ENCODE results near the gene PEBP1. TPM values are rescaled to one million over a fixed set of nuclear protein-coding genes. Genes with fewer than 3 reads are reported as not detected.
"Not testable (repeated sequence)": the region's sequence is repeated elsewhere in the genome, so short reads cannot be mapped to it uniquely, and the experiment has no call there.

The PEBP1 gene
- total RNA-seq, 4 donors from 2014 or later: 166 to 237 (median 192) TPM

DNA sequence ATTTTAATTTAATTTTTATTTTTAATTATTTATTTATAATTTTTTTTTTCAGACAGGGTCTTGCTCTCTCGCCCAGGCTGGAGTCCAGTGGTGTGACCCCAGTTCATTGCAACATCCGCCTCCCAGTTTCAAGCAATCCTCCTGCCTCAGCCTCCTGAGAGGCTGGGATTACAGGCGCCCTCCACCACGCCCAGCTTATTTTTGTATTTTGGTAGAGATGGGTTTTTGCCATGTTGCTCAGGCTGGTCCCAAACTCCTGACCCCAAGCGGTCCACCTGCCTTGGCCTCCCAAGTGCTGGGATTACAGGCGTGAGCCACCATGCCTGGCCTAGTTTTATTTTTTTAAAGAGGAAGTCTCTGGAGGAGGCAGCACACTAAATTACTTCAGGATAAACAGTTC, 13.7 kb upstream of the PEBP1 start:
- intact Hi-C loops (cut with DNase I): loop anchor here (5.0 kb wide), 1 partner anchor 255 kb away; the partner anchor contains the start of gene SUDS3
- TF ChIP-seq, protein P1, sequence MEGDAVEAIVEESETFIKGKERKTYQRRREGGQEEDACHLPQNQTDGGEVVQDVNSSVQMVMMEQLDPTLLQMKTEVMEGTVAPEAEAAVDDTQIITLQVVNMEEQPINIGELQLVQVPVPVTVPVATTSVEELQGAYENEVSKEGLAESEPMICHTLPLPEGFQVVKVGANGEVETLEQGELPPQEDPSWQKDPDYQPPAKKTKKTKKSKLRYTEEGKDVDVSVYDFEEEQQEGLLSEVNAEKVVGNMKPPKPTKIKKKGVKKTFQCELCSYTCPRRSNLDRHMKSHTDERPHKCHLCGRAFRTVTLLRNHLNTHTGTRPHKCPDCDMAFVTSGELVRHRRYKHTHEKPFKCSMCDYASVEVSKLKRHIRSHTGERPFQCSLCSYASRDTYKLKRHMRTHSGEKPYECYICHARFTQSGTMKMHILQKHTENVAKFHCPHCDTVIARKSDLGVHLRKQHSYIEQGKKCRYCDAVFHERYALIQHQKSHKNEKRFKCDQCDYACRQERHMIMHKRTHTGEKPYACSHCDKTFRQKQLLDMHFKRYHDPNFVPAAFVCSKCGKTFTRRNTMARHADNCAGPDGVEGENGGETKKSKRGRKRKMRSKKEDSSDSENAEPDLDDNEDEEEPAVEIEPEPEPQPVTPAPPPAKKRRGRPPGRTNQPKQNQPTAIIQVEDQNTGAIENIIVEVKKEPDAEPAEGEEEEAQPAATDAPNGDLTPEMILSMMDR (IDR thresholded peaks at IDR 0.05): no peak
- TF ChIP-seq POLR2A (IDR thresholded peaks at IDR 0.05): no peak
- no peak for DNase-seq
- Histone ChIP-seq H3K27ac (no peak overlapping the region), H3K4me3 (no peak overlapping the region), H3K9me3 (no peaks in the 10 kb centered on the region), H3K36me3 (peaks cover 0 to 1% (median 0%) of the 10 kb centered on the region in 3 donors), H3K4me1 (peaks cover 0 to 11% (median 3%) of the 10 kb centered on the region in 3 donors), H3K27me3 (no peaks in the 10 kb centered on the region)
- 87 to 97% methylated on average over 5 to 6 of the region's 6 CpGs for WGBS, 2 donors

DNA sequence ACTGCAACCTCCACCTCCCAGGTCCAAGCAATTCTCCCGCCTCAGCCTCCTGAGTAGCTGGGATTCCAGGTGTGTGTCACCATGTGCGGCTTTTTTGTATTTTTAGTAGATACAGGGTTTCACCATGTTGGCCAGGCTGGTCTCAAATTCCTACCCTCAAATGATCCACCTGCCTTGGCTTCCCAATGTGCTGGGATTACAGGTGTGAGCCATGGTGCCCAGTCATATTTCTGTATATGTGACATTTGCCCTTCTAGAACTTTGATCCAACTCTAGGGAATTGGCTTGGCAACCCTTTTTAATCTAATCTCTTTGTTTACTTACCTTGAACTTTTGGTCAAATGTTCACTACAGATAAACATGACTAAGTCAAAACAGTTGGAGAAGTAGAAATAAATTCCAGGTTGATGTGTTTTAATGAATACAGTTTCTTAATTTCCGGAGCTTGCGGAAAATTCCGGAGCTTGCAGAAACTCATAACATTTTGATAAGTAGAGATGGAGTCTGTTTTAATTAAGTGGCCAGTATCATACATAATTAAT, 11.5 kb upstream of the PEBP1 start:
- H3K4me1 ChIP-seq: peaks cover 0 to 11% (median 3%) of the 10 kb centered on the region in 3 donors
- WGBS, 2 donors: 93 to 98% methylated on average over 5 of the region's 5 CpGs
- H3K9me3 ChIP-seq: no peaks in the 10 kb centered on the region
- H3K27me3 ChIP-seq: no peaks in the 10 kb centered on the region
- TF ChIP-seq, protein P1 (IDR thresholded peaks at IDR 0.05): no peak
- no peak overlapping the region for H3K4me3 ChIP-seq
- DNase-seq: no peak
- H3K27ac ChIP-seq: no peak overlapping the region
- intact Hi-C loops (cut with DNase I): loop anchor here (5.0 kb wide), 1 partner anchor 253 kb away; the partner anchor contains the start of gene SUDS3
- no peaks in the 10 kb centered on the region for H3K36me3 ChIP-seq

DNA sequence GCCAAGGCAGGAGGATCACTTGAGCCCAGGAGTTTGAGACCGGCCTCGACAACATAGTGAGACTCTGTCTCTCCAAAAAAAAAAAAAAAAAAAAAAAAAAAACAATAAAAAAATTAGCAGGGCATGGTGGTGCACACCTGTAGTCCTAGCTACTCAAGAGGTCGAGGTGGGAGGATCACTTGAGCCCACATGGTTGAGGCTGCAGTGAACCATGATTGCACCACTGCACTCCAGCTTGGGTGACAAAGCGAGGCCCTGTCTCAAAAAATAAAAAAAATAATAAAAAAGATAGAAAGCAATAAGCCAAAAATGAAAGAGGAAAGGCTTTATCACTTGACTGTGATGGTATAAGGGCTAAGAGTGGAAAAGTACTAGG, 10.2 kb upstream of the PEBP1 start:
- Histone ChIP-seq H3K36me3 (no peaks in the 10 kb centered on the region), H3K27me3 (no peaks in the 10 kb centered on the region), H3K4me3 (no peak overlapping the region), H3K9me3 (no peaks in the 10 kb centered on the region), H3K4me1 (peaks cover 0 to 6% (median 3%) of the 10 kb centered on the region in 3 donors), H3K27ac (no peak overlapping the region)
- intact Hi-C loops (cut with DNase I): no loop called here
- no peak for DNase-seq
- TF ChIP-seq POLR2A (IDR thresholded peaks at IDR 0.05): no peak
- WGBS, 2 donors: 93 to 96% methylated on average over 4 of the region's 4 CpGs

GRCh38 chr12:118126119-118126757, 9.7 kb upstream of the PEBP1 start:
- H3K4me1 ChIP-seq: peaks cover 0 to 2% (median 0%) of the 10 kb centered on the region in 3 donors
- no peaks in the 10 kb centered on the region for H3K36me3 ChIP-seq
- H3K27me3 ChIP-seq: no peaks in the 10 kb centered on the region
- no peak overlapping the region for H3K27ac ChIP-seq
- DNase-seq: no peak
- H3K4me3 ChIP-seq: no peak overlapping the region
- WGBS, 2 donors: 79 to 89% methylated on average over 7 to 12 of the region's 13 CpGs
- TF ChIP-seq, protein P1 (IDR thresholded peaks at IDR 0.05): no peak
- TF ChIP-seq POLR2A (IDR thresholded peaks at IDR 0.05): no peak
- intact Hi-C loops (cut with DNase I): no loop called here
- no peaks in the 10 kb centered on the region for H3K9me3 ChIP-seq

DNA sequence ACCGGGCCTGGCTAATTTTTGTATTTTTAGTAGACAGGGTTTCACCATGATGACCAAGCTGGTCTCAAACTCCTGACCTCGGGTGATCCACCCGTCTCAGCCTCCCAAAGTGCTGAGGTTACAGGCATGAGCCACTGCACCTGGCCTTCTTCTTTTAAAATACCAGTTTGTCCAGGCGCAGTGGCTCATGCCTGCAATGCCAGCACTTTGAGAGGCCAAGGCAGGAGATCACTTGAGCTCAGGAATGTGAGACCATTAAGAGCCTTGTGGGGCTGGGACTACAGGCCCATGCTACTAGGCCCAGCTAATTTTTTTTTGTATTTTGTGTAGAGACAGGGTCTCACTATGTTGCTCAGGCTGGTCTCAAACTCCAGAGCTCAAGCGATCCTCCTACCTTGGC, 8.1 kb upstream of the PEBP1 start:
- WGBS, 2 donors: 95 to 100% methylated on average over 1 to 5 of the region's 5 CpGs
- H3K27me3 ChIP-seq: no peaks in the 10 kb centered on the region

GRCh38 chr12:118129436-118129835, 6.5 kb upstream of the PEBP1 start:
- H3K27ac ChIP-seq; H3K27me3 ChIP-seq; H3K4me3 ChIP-seq; DNase-seq; H3K36me3 ChIP-seq; H3K9me3 ChIP-seq; intact Hi-C loops (cut with DNase I): not testable (repeated sequence)
- peaks cover 0 to 12% (median 0%) of the 10 kb centered on the region in 3 donors for H3K4me1 ChIP-seq
- WGBS, 2 donors: 94% methylated on average over 5 of the region's 5 CpGs

More for the DNA sequence above, 8.1 kb upstream of the PEBP1 start:
- Histone ChIP-seq H3K36me3 (no peaks in the 10 kb centered on the region), H3K4me1 (peaks cover 0 to 10% (median 0%) of the 10 kb centered on the region in 3 donors), H3K27ac (no peak overlapping the region), H3K4me3 (no peak overlapping the region), H3K9me3 (no peaks in the 10 kb centered on the region)
- no peak for DNase-seq
- TF ChIP-seq, protein P1 (IDR thresholded peaks at IDR 0.05): no peak
- TF ChIP-seq POLR2A (IDR thresholded peaks at IDR 0.05): no peak
- intact Hi-C loops (cut with DNase I): no loop called here
